Amniotic epithelial cell (primary cell): ENCODE results near the gene HIVEP1.

Experiments
- DNase-seq: peaks from one replicate; pipeline ENCODE4 v3.0.0-alpha.2; 2010; ENCODE audit warnings: low read depth

Gene HIVEP1

DNA sequence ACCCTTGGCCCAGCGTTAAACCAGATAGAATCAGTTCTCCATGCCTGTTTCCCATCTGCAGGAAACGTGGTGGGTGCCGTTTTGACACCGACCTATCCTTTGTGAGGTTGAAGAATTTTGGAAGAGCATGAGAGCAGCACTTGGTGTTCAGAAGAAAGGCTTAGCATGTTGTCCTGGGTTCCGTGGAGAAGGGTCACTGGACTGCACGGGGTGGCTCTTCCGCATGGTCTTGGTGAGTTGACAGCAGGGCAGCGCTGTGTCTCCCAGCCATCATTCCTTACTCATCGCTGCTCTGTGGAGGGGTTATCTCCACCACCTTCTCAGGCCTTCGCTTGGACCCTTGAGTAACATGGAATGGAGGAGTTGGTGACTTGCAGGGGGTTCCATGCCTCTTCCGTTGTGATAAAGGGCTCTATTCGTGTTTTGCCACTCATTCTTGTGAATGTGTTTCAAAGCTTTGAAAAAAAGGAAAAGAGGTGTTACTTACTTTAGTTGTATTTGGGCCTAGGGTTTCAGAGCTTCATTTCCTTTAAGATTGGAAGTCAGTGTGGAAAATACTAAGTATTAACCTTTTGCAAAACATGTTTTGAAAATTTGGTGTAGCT lies 8.2 kb downstream of the HIVEP1 start:
- no peak for DNase-seq

DNA sequence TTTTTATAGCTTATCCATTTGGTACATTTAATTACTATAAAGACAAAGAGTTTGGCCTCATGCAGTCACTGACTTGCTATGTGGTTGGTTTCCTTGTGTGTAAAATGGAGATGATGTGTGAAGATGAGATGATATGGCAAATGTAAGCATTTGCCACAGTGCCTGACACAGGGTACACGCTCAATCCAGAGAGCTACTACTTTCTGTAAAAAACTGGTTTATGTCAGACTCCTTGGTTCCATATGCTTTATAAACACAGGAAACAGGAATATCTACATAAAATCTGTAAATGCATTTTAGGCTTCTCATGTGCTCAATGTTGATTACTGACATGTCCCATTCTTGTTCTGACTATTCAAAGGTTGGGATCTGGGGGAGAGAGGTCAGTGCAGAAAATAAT lies 10.4 kb downstream of the HIVEP1 start:
- no peak for DNase-seq

DNA sequence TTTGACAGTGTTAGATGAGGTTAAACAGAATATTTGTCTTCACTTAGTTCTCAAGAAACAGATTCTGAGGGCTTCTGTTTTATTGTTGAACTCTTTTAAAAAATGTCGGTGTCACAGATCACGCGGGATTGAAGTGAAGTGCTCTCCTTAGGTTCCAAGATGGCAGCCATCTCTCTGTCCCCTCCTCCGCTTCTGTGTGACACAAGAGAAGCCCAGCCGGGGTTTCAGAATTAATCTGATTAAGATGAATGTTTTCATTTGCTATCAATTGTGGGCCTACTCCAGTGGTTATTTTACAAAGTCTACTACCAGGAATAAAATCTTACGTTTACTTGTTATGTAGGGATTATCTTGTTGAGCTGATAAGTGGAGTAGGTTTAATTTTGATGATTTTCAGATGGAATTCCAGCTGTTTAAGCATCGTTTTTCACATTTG lies 10.9 kb downstream of the HIVEP1 start:
- DNase-seq = no peak

DNA sequence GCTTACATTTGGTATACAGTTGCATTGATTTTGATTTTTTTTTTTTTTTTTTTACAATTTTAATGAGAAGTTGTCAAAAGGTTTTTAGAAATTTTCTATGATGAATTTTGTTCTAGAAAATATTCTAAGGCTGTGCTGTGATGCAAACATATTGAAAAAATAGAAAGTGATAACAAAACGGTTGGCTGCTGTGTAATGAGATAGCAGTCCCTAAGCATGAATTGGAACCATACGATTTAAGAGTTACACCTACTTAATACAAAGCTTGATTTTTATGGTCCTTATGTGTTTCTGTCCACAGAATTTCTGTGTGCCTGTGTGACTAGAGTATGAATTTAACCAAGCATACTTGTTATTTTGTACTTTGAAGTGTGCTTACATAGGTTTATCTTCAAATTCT lies 12.1 kb downstream of the HIVEP1 start:
- DNase-seq = no peak

DNA sequence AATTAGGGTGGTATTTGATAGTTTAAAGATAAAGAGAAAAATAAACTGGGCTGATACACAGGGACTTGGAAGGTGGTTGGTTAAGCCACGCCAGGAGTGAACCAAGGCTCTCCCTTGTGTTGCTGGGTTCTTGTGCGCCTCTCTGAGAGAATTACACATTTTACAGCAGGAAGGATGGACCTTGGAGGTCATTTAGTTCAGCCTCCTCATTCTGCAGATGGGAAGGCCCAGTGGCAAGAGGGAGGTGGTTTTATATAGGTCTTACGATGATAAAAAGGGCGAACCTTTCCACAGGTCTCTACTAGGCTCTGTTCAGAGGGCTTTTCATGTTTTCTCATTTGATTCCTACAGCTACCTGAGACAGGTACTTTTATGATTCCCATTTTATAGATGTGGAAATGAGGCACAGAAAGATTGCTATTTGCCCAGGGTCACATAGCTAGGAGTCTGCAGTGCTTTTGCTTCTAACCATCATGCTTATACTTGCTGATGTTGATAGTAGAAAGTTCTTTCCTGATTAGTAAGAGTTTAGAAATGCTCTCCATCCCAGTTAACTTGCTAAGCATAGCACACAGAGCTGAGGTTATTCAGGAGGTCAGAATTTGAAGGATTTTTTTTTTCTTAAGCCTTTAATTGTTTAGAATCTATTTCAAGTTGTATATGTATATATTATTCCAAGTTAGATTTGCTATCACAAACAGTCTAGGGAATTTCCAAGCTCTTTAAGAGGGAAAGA lies 12.8 kb downstream of the HIVEP1 start:
- DNase-seq = peak; percentile 70

DNA sequence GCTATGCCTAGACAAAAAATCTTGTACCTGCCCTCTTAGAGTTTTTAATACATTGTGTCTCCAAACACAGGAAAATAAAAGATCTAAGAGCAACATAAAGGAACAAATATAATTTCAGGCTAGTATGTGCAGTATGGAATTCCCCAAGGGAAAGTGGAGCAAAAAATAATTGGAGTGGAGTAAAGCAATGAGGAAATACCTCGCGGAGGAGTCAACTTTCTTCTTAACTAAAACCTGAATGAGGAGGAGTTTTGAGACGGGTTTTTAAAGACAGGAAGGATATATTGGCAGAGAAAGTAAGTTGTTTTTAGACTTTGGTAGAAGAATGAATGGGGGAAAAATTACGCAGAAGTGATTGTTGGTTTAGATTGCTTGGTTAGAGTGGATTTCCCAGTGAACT lies 14.0 kb downstream of the HIVEP1 start:
- DNase-seq = no peak

DNA sequence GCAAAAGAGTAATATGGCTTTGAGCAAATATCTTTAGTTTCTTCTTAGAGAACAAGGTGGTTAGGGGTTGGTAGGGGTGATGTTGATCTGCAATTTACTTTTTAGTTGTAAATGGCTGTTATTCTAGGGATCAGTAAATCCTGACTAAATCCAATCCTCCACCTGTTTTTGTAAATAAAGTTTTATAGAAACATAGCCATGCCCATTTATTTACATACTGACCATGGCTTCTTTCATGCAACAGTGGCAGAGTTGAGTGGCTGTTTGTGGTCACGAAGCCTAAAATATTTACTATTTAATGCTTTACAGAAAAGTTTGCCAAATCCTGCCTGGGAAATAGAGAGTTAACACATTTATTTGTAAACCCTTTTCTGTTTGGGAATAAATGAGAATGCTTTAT lies 14.7 kb downstream of the HIVEP1 start:
- DNase-seq = no peak

DNA sequence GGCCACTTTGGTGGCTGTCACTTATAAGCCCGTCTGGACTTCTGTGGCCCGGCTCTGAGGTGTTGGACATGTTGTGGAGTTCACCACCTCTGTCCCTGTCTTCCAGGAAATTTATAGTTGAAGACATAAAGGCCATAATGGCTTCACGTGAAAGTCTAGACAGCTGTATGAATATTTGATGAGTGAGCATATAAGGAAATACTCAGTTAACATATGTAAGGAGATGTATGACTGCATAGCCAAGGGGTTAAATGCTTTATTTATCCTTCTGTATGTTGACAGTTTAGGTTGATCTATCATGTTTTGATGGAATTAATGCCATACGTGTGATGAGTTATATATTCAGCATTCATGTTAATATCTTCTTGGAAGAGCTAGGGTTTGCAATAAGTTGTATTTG lies 16.1 kb downstream of the HIVEP1 start:
- no peak for DNase-seq

DNA sequence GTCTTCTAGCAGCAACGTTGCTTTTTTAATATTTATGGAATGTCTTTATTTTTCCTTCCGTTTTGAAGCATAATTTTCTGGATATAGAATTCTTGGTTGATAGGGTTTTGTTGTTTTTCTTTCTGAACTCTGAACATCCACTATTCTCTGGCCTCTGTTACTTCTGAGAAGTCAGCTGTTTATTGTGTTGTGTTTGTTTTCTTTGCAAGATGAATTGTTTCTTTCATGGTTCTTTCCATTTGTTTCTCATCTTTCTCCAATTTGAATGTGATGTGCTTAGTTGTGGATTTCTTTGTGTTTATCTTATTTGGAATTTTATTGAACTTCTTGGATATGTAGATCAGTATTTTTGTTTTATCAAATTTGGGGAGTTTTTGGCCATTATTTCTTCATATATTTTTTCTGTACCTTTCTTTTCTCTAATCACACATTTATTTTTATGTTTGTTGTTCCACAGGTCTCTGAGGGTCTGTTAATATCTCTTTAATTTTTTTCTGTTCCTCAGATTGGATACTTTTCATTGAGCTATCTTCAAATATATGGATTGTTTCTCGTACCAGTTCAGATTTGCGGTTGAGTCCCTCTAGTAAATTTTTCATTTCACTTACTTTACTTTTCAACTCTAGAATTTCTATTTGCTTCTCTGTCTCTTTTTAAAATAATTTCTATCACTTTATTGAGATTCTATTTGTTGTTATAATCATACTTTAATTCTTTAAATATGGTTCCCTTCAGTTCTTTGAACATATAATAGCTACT lies 18.0 kb downstream of the HIVEP1 start:
- DNase-seq = no peak

DNA sequence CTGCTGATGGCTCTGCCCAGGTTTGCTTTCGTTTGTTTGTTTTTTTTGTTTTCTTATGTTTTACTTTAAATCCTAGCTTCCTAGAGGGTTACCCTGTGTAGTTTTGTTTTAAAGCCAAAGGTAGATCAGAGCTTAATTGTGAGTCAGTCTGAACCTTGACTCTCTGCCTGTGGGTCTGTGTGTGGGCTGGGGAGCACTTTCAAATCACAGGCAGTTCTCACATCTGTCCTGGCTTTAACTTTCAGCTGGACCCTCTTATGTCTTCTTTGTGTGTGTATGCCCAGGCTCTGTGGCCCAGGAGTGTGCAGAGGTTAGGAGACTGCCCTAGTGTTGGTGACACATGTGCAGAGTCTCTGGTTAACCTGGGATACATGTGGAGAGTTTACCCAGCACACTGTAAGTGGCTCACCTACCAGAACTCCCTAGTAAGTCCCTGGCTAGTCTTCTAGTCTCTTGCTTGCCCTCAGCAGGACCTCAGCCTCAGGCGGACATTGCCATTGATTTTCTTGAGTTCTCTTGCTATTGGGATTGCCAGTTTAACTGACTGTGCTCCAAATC lies 19.0 kb downstream of the HIVEP1 start:
- no peak for DNase-seq

DNA sequence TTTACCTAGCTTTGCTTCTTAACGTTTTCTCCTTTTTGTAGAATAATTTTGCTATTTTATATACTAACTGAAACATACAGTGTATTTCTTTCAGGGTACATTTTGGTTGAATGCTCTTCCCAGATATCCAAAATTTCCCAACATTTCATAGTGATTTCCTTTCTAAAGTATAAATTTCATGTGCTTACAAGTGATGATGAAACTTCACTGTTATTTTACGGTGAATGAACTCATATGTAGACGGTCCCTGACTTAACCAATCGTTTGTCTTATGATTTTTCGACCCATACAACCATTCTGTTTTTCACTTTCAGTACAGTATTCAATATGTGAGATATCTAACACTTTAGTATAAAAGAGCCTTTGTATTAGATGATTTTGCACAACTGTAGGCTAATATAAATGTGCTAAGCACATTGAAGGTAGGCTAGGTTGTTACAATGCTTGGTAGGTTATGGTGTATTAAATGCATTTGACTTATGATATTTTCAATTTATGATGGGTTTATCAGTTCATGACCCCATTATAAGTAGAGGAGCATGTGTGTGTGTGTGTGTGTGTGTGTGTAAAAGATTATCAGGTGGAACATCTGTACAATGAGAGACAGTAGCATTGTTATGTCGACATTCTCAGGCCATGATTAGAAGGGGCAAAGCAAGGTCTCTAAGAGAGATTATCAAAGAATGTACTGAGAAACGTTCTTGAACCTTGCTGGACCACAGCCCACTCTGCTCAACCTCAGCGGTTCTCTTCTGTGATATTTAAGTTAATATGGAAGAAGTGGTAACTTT lies 20.9 kb downstream of the HIVEP1 start:
- DNase-seq = peak; percentile 52

DNA sequence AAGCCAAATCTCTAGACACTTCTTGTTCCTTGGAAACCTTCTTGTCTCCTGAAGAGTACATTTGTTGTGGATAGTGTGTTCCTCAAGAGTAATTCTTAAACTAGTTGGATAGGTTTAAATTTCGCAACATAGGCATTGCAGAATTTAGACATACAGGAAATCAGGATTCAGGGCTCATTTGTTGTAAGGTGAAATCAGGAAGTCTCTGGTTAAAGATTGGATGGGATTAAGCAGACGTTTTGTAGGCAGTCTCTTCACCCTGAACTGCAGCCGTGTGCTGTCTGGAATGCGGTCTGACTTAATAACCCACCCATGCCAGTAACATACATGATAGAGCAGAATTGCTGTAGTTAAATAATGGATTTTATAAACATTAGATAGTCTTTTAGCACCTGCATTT lies 21.7 kb downstream of the HIVEP1 start:
- DNase-seq = peak; percentile 84

DNA sequence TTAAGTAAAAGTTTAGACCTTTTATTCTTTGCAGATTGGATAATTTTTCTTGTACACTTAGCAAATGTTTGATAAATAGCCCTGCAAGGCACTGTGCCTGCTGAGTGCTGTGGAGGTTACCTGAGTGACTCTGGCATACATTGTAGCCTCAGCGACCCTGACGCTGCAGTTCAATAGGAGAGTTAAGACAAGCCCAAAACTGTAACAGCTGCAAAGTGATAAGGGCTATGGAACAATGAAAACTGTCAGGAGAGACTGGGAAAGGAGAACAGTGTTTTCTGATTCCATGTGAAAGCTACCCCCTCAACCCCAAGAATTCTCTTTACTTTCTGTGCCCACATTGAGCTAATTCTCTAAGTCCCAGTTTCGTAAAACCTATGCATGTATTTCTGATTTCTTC lies 22.2 kb downstream of the HIVEP1 start:
- no peak for DNase-seq

DNA sequence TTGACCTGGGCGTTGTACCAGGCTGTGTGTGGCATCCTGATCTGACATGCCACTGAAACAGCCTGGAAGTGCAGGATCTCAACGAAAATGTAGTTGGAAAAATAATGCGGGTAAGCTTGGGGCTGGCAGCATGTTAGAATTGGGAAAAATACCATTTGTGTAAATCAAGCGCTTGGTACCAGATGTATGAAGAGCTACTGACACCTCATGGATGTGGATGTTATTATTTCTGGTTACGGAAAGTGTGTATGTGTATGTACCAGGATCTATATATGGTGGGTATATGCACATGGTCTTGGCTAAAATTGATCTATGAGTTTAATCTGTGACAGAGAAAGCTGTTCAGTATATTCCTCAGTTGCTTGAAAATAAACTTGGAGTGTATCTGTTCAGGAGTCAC lies 22.7 kb downstream of the HIVEP1 start:
- no peak for DNase-seq

DNA sequence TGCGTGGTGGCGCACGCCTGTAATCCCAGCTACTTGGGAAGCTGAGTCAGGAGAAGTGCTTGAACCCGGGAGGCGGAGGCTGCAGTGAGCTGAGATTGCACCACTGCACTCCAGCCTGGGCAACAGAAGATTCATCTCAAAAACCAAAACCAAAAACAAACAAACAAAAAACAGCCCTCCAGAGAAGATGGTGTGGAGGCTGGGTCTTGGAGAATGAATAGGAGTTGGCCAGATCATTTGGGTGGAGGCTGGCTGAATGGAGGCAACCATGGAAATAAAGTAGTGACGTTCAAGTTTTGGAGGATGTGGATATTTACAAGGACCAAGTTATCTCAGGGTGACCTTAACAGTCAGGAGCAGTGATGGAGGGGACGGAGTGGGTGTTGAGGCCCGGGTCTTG lies 24.7 kb downstream of the HIVEP1 start:
- DNase-seq = no peak

DNA sequence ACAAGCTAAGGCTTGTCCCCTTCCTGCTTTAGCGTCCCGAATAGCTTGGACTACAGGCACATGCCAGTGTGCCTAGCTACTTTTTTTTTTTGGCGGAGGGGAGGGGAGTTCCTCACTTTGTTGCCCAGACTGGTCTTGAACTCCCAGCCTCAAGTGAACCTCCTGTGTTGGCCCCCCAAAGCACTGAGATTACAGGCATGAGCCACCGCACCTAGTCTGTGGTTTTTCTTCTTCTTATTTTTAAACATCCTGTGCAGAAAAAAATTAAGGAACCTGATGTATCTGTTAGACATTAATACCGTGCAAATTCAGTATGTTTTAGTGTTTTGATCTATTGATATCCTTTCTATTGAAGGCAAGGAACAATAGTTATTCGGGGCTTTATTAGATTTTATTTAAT lies 25.7 kb downstream of the HIVEP1 start:
- no peak for DNase-seq

DNA sequence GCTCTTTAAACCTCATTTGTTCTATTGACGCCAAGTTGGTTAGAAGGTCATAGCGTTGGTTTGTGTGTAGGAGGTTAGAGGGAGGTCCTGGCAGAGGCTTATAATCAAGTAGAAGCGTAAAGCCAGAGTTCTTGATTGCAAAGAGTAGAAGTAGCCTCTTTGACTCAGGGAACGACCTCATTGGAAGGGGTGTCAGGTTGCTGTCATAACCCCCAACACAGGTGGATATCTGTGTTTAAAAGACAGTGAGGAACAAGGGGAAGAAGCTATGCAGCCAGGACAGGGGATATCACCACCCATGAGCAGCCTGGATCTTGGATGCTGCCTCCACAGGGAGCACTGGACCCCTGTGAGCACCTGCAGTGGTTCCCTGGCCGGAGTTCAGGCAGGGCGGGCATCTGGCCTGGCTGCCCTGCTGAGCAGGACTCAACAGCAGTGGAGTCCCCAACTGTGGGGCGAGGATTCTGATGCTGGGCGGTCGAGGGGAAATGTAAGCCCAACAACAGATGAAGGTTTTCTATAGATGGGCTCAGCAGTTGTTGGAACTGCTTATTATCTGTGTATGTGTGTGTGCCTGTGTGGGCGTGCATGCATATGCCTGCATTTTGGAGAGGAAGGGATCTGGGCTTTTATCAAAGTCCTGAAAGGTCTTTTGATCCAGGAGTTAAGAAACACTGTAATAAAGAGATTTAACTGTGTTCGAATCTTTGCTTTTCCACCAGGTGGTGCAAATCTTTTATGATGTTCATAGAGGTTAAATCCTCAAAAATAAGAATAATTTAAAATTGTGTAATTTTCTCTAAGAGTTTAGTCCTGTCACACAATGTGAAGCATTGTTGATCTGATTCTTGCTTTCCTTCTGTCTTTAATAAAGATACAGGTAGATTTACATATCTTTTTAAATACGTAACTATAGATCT lies 27.7 kb downstream of the HIVEP1 start:
- no peak for DNase-seq

DNA sequence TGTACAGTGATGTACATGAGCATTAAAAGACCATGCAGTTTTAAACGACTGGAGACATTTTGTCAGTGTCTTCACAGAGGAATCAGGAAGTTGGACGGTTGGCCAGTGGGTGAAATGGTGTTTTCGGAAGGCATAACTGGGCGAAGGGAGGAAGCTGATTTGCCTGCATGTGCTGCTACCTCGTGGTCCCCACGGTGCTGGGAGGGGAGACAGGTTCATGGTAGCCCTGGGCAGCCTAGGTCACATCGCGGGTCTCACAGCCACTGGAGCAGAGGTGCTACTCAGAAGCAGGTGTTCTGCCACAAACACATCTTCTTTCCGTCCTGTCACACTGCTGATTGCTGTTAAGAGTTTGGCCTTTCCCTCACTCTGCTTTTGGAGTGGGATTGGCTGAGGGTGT lies 35.2 kb downstream of the HIVEP1 start:
- DNase-seq = no peak

DNA sequence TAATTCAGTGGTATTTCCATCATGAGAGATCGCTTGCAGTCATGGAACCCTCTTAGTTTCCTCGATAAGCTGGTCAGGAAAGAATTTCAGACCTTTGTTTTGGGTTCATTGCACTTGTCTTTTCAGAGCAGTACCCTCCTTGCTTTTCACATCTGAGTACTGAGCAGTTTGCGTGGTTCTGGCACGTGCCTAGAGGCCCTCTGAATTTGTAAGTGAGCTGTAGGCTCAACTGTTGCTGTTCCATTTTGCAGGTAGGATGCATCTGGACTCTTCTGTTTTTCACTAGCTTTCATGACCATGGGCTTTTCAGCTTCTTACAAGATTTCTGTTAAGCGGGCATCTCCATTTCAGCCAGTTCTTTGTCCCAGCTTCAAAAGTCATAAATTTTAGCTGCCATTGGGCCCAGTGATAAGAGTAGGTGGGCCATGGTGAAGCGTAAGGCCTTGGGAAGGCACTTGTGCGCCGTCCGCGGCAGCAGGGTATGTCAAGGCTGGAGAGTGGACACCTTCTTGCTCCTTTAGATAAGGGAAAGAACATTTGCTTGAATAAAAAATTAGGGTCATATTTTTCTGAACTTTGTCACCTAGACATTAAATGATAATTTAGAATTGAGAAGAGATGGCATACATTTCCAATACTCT lies 35.8 kb downstream of the HIVEP1 start:
- no peak for DNase-seq

DNA sequence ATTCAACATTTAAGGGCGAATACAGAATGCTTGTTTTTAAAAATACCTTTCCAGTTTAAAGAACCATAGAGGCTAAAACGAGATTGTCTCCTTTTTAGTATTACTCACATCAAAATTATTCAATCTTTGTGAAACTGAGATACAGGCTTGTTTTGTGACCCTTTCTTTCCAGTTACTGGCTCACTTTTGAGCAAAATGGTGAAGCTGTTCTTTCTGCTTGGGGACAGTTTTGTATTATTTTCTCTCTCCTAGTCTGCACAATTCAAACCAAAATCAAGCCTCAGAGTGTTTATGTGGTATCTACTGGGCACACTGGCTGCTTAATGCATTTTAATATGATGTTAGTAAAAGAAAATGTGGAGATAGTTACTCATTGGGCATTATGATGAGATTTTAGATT lies 36.5 kb downstream of the HIVEP1 start:
- no peak for DNase-seq

DNA sequence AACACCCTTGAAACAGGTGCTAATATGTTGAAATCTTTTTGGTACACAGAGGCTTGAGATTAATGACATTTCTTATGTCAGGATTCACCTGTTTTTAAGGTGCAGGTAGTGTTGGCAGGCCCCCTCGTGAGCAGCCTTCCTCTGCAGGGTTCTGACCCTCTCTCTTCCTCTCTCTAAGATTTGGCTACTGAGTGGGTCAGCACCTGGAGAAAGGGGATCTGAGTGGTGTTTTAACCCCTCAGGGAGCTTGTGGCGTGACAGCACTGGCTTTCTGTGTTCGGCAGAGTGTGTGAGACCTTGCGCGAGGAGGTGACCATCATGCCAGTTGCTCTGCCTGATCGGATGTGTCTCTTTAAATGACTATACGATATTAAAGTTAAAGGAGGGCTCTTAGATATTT lies 37.1 kb downstream of the HIVEP1 start:
- no peak for DNase-seq
